C4-2B (cell line): ENCODE measurements around the gene NFIB.

Experiments
- H3K27ac ChIP-seq: fragments of 450-650 bp; 2 replicates; pipeline ENCODE4 v1.5.1; 2017
- ZFX ChIP-seq: fragments of 450-650 bp; IDR thresholded peaks from 2 replicates; pipeline ENCODE4 v1.6.1; 2017
- TF ChIP-seq, protein P1 (sequence below): fragments of 450-650 bp; conservative IDR thresholded peaks from 2 replicates; pipeline ENCODE4 v1.5.1; 2017; ENCODE audit warnings: mild to moderate bottlenecking

NFIB gene

DNA sequence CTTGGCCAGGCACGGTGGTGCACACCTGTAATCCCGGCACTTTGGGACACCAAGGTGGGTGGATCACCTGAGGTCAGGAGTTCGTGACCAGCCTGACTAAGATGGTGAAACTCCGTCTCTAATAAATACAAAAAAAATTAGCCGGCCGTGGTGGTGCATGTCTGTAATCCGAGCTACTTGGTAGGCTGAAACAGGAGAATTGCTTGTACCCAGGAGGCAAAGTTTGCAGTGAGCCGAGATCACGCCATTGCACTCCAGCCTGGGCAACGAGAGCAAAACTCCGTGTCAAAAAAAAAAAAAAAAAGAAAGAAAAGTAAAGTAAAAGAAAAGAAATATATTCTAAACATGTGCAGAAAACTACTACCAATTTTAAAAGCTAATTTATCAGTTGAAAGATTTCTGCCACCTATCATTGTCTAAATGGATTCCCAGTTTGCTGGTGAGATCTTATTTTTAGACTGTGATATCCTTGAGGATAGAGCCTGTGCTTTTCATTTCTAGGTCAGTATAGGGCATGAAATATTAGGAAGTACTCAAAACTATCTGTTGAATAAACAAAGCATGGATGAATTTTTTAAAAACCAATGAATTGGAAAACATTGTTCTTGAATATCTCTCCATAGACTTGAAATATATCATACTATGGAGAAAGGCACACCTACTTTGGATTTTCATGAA is 86.9 kb downstream of the NFIB start:
- TF ChIP-seq ZFX: no peak
- no peak overlapping the region for H3K27ac ChIP-seq

DNA sequence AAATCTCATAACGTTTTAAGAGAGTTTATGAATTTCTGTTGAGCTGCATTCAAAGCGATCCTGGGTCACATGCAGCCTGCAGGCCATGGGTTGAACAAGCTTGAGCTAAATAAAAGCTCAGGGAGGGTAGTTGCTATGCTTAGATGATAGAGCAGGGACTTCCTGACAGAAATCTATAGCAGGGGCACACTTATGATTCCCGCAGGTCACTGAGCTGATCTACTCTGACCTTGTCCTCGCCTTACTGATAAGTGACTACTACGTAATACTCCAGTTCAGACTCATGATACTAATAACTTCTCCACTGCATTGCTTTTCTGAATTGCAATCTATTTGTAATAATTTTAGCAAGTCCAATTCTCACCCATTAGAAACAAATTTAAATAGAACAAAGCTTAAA is 90.9 kb downstream of the NFIB start:
- H3K27ac ChIP-seq: no peak overlapping the region

GRCh38 chr9:14222149-14222835 is 91.6 kb downstream of the NFIB start:
- no peak overlapping the region for H3K27ac ChIP-seq
- no peak for TF ChIP-seq ZFX
- TF ChIP-seq, protein P1, sequence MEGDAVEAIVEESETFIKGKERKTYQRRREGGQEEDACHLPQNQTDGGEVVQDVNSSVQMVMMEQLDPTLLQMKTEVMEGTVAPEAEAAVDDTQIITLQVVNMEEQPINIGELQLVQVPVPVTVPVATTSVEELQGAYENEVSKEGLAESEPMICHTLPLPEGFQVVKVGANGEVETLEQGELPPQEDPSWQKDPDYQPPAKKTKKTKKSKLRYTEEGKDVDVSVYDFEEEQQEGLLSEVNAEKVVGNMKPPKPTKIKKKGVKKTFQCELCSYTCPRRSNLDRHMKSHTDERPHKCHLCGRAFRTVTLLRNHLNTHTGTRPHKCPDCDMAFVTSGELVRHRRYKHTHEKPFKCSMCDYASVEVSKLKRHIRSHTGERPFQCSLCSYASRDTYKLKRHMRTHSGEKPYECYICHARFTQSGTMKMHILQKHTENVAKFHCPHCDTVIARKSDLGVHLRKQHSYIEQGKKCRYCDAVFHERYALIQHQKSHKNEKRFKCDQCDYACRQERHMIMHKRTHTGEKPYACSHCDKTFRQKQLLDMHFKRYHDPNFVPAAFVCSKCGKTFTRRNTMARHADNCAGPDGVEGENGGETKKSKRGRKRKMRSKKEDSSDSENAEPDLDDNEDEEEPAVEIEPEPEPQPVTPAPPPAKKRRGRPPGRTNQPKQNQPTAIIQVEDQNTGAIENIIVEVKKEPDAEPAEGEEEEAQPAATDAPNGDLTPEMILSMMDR: no peak

More for the DNA sequence above, 90.9 kb downstream of the NFIB start:
- no peak for TF ChIP-seq ZFX
- TF ChIP-seq, protein P1: no peak

DNA sequence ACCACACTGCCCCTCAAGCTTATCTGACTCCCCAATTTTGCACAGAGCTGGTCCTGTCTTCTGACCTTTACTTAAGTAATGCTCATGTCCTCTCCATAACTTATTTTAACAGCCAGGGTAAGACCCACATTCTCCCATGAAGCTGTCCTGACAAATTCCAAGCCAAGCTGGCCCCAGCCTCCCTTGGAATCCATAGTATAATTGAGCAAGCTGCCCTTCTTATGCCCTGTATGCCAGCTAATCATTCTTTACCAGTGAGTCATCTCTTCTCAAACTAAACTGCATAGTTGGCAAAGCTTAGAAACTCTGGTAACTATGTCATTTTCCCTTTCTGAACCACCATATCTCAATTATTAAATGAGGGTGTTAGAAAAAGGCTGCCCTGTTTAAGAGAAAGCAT is 92.4 kb downstream of the NFIB start:
- no peak for TF ChIP-seq ZFX
- TF ChIP-seq, protein P1: no peak
- H3K27ac ChIP-seq: no peak overlapping the region

- no peak overlapping the region for H3K27ac ChIP-seq
- TF ChIP-seq ZFX: no peak
- TF ChIP-seq, protein P1: no peak
Observed at GRCh38 chr9:14221119-14221518, 92.8 kb downstream of the NFIB start.

- no peak overlapping the region for H3K27ac ChIP-seq
- TF ChIP-seq, protein P1: no peak
- TF ChIP-seq ZFX: no peak
Observed at GRCh38 chr9:14220256-14220655, 93.7 kb downstream of the NFIB start.

- no peak for TF ChIP-seq ZFX
- TF ChIP-seq, protein P1: no peak
- no peak overlapping the region for H3K27ac ChIP-seq
Observed at GRCh38 chr9:14219850-14220249, 94.1 kb downstream of the NFIB start.

DNA sequence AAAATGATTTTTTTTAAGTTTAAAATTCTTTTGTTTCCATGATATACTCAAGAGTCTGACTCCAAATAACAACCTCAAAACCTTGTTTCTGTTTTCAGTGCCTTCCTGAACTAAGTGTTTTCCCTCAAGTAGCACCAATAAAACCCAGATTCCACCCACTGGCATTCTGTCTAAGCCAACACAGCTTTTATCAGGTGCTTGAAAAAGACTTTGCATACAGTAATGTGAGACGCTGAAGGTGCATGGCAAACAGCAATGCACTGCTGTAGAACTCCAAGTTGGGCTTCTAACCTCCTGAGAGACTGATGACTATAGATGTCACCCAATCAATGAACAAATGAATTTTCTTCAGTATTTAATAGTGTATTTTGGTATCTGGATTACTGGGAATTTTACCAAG is 95.7 kb downstream of the NFIB start:
- no peak overlapping the region for H3K27ac ChIP-seq

More for the DNA sequence above, 95.7 kb downstream of the NFIB start:
- TF ChIP-seq ZFX: no peak
- TF ChIP-seq, protein P1: no peak
